B cell (primary cell): Measurements from ENCODE around the gene RBM38.

Experiments used
- CTCF ChIP-seq: fragments of 200-600 bp; IDR thresholded peaks from one replicate; pipeline ENCODE4 v1.8.0; 2022; ENCODE audit warnings: antibody characterized with exemption, mild to moderate bottlenecking
- EZH2 ChIP-seq: IDR thresholded peaks from 2 replicates; pipeline ENCODE4 v1.6.1; 2012; ENCODE audit warnings: borderline replicate concordance, low read depth, mild to moderate bottlenecking, moderate library complexity, low read length; ENCODE audit not compliant: insufficient read depth, poor library complexity, severe bottlenecking

GRCh38 chr20:57414867-57415592 lies 23.8 kb downstream of the RBM38 start:
- TF ChIP-seq CTCF: no peak
- no peak for TF ChIP-seq EZH2
